Fibroblast of lung (primary cell): ENCODE results near the gene GAA.

Experiments
- CTCF ChIP-seq, 2 donors: IDR thresholded peaks in 1 of 2; conservative IDR thresholded peaks in 1 of 2; 1 replicate in 1 of 2; 2 replicates in 1 of 2; pipeline ENCODE4 v1.5.1; 2011 to 2012; ENCODE audit warnings: low read length in 2 of 2, control low read depth in 1 of 2, inconsistent platforms in 1 of 2, low read depth in 1 of 2, mild to moderate bottlenecking in 1 of 2
- EZH2 ChIP-seq: IDR thresholded peaks from 2 replicates; pipeline ENCODE4 v1.5.1; 2012; ENCODE audit warnings: low read length, control low read depth, mild to moderate bottlenecking; ENCODE audit errors: missing control alignments

DNA sequence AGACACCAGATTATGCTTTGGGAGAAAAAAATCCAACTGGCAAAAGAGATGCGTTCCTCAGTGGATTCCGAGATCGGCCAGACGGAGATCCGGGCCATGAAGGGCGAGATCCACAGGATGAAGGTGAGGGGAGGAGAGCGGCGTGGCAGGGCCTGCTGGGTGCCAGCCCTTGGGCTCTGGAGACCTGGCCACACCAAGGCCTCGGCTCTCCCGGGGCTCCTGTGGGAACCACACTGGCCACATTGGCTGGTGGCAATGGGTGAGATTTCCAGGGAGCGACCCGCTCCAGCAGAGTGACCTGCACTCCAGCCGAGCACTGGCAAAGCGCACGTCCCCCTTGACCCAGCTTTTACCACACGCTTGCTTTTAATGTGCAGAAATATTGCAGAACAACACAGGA lies 11.6 kb upstream of the GAA start:
- TF ChIP-seq EZH2 (no peak), CTCF (conservative IDR thresholded peaks at IDR 0.05 in 1 of 2, IDR thresholded peaks at IDR 0.05 in 1 of 2; ENCODE audit: low read depth in 1 of 2, low read length in 2 of 2) (no peak)
